BJ (cell line): ENCODE measurements around the gene SLC25A10. TPM values are rescaled to one million over a fixed set of nuclear protein-coding genes. Genes with fewer than 3 reads are reported as not detected.
A peak's percentile ranks its signal among the peaks of the same experiment; 100 is the strongest.

ENCODE experiments used
- CTCF ChIA-PET: fragments of 350-600 bp; formaldehyde crosslinking; extraction: SDS; loops from one replicate; lab custom pipeline; 2021; ENCODE audit warnings: antibody characterized with exemption, inconsistent platforms; lab: Yijun Ruan, JAX
- POLR2A ChIA-PET: fragments of 300-600 bp; sonication (Branson Sonifier 250); formaldehyde crosslinking; extraction: SDS; loops from one replicate; lab custom pipeline; 2021; ENCODE audit warnings: antibody characterized with exemption; lab: Charles Lee
- DNase-seq: peaks from one replicate; pipeline ENCODE4 v3.0.0-alpha.2; 2011; ENCODE audit warnings: low read depth
- H3K27me3 ChIP-seq: 2 replicates; pipeline ENCODE4 v1.6.0; 2011; ENCODE audit warnings: low read length; ENCODE audit not compliant: control insufficient read depth, insufficient read depth
- H3K36me3 ChIP-seq: 2 replicates; pipeline ENCODE4 v1.5.1; 2011; ENCODE audit warnings: low read length; ENCODE audit not compliant: control insufficient read depth, insufficient read depth
- H3K4me3 ChIP-seq: 2 replicates; pipeline ENCODE4 v1.5.1; 2011; ENCODE audit warnings: low read depth, mild to moderate bottlenecking, control low read depth, low read length
- CTCF ChIP-seq: IDR thresholded peaks from 2 replicates; pipeline ENCODE4 v1.5.1; 2011; ENCODE audit warnings: low read depth, mild to moderate bottlenecking, control low read depth, inconsistent platforms, low read length, moderate library complexity; ENCODE audit not compliant: insufficient read depth
- polyA plus RNA-seq: library from polyadenylated mRNA; depleted of rRNA; stranded (reverse); fragments of >200 nt; gene quantifications from 2 replicates; pipeline ENCODE4 v1.2.3, GENCODE V29; 2011

SLC25A10 gene
- polyA plus RNA-seq, 1 experiment = 8.4 TPM

- Histone ChIP-seq H3K4me3 (no peak overlapping the region), H3K36me3 (peaks cover 53% of the 10 kb centered on the region), H3K27me3 (no peaks in the 10 kb centered on the region)
- POLR2A ChIA-PET = no interaction called here
- CTCF ChIA-PET = interaction anchor here (0.7 kb wide), 1 partner anchor 15 kb away, joined by 3 read pairs; no protein-coding TSS in a partner anchor
- no peak for TF ChIP-seq CTCF
- no peak for DNase-seq
These were observed 15.7 kb upstream of the SLC25A10 start for GRCh38 chr17:81696218-81696941.

GRCh38 chr17:81697261-81698044, 14.6 kb upstream of the SLC25A10 start:
- POLR2A ChIA-PET = no interaction called here
- TF ChIP-seq CTCF = no peak
- no peak for DNase-seq
- H3K27me3 ChIP-seq = no peaks in the 10 kb centered on the region
- H3K4me3 ChIP-seq = no peak overlapping the region
- CTCF ChIA-PET = no interaction called here
- peaks cover 49% of the 10 kb centered on the region for H3K36me3 ChIP-seq

DNA sequence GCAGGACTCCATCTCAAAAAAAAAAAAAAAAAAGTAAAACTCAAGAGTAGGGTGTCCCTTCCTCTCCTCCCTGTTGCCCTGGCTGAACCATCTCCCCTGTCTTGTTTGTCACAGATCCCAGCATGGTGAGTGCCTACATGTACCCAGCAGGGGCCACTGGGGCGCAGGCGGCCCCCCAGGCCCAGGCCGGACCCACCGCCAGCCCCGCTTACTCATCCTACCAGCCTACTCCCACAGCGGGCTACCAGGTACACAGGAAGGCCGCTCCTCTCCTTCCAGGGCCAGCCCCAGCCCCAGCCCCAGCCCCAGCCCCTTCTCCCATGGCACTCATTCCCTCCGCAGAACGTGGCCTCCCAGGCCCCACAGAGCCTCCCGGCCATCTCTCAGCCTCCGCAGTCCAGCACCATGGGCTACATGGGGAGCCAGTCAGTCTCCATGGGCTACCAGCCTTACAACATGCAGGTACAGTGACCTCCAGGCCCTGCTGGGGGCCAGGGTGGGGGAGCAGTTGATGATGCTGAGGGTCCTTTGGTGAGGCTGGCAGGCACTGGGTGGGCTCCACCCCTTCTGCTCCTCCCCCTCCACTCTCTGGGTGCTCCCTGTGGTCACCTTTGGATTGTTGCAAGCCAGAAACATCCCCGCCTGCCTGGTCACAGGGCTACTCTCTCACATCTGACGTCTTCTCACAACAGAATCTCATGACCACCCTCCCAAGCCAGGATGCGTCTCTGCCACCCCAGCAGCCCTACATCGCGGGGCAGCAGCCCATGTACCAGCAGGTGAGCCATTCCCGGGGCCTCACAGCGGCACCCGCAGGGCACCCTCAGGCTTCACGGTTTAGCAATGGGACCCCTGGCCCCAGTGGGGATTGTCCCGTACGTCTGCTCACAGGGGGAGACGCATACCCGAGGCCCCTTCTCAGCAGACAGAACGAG, 11.5 kb upstream of the SLC25A10 start:
- no peak for TF ChIP-seq CTCF
- Histone ChIP-seq H3K36me3 (peaks cover 40% of the 10 kb centered on the region), H3K27me3 (no peaks in the 10 kb centered on the region), H3K4me3 (no peak overlapping the region)
- CTCF ChIA-PET = no interaction called here
- no peak for DNase-seq
- POLR2A ChIA-PET = no interaction called here

DNA sequence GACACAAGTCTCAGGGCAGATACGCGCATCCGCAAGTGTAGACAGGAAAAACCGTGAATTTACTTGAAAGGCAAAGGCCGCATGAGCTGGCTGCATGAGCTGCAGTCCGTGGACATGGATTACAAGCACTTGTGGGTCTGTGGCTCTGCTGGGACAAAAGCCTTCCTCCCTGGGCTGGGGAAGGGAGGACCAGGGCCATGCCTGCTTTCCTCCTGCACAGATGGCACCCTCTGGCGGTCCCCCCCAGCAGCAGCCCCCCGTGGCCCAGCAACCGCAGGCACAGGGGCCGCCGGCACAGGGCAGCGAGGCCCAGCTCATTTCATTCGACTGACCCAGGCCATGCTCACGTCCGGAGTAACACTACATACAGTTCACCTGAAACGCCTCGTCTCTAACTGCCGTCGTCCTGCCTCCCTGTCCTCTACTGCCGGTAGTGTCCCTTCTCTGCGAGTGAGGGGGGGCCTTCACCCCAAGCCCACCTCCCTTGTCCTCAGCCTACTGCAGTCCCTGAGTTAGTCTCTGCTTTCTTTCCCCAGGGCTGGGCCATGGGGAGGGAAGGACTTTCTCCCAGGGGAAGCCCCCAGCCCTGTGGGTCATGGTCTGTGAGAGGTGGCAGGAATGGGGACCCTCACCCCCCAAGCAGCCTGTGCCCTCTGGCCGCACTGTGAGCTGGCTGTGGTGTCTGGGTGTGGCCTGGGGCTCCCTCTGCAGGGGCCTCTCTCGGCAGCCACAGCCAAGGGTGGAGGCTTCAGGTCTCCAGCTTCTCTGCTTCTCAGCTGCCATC, 10.6 kb upstream of the SLC25A10 start:
- no peak for DNase-seq
- TF ChIP-seq CTCF = 0 out of 2 replicates have a peak, but pooled peaks have one; percentile 8
- Histone ChIP-seq H3K36me3 (peaks cover 36% of the 10 kb centered on the region), H3K4me3 (peak overlapping the region; percentile 62), H3K27me3 (no peaks in the 10 kb centered on the region)
- ChIA-PET POLR2A (no interaction called here), CTCF (interaction anchor here (1.1 kb wide), 1 partner anchor 9 kb away, joined by 4 read pairs; no protein-coding TSS in a partner anchor)
